Mesothelial cell of epicardium (in vitro differentiated cells): ENCODE measurements around the gene CDH13. TPM values are rescaled to one million over a fixed set of nuclear protein-coding genes. Genes with fewer than 3 reads are reported as not detected.

Experiments
- DNase-seq, 2 experiments: peaks; one replicate each; pipeline ENCODE4 v3.0.0; 2021; ENCODE audit warnings: low spot score in 2 of 2; ENCODE audit not compliant: unreplicated experiment in 2 of 2
- H3K27ac Mint-ChIP-seq: 2 replicates; pipeline ENCODE4 v1.8.0; 2021; ENCODE audit warnings: mixed read lengths
- H3K27me3 Mint-ChIP-seq: 2 replicates; pipeline ENCODE4 v1.8.0; 2021; ENCODE audit warnings: low read depth, mixed read lengths
- H3K36me3 Mint-ChIP-seq: 2 replicates; pipeline ENCODE4 v1.8.0; 2021; ENCODE audit warnings: mixed read lengths
- H3K4me1 Mint-ChIP-seq: 2 replicates; pipeline ENCODE4 v1.8.0; 2021; ENCODE audit warnings: mixed read lengths
- H3K4me3 Mint-ChIP-seq: 2 replicates; pipeline ENCODE4 v1.8.0; 2021; ENCODE audit warnings: mild to moderate bottlenecking, moderate library complexity, mixed read lengths
- H3K9me3 Mint-ChIP-seq: 2 replicates; pipeline ENCODE4 v1.8.0; 2021; ENCODE audit warnings: mixed read lengths
- total RNA-seq: library from RNA; stranded (reverse); gene quantifications from 3 replicates; pipeline ENCODE4 v1.2.1, GENCODE V29; 2021
- TF ChIP-seq, protein P1 (sequence below): fragments of 200-600 bp; sonication (generic); IDR thresholded peaks from one replicate; pipeline ENCODE4 v1.5.0; 2021; ENCODE audit warnings: antibody characterized with exemption; ENCODE audit not compliant: unreplicated experiment

Gene CDH13
- total RNA-seq, 1 donor from 2014 or later = 0.80 TPM

GRCh38 chr16:82750068-82750467, 123.3 kb downstream of the CDH13 start:
- no peaks in the 10 kb centered on the region for H3K9me3 Mint-ChIP-seq

DNA sequence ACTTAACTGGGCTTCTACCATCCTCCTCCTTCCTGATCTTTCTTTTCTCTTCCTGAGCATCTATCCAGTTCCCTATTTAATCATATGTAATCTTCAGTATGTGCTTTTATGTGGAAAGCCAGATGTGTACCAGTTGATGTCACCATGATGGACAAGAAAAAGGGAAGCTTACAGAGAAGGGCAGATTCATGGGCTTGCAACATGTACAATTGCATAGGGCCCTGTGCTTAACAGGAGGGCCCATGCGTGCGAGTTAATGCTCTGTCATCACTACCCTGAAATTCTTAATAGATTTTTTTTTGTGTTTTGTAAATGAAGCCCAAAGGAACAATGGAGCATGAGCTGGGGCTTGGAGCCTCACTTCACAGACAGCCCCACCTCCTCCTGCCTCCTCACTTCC, 124.3 kb downstream of the CDH13 start:
- TF ChIP-seq, protein P1, sequence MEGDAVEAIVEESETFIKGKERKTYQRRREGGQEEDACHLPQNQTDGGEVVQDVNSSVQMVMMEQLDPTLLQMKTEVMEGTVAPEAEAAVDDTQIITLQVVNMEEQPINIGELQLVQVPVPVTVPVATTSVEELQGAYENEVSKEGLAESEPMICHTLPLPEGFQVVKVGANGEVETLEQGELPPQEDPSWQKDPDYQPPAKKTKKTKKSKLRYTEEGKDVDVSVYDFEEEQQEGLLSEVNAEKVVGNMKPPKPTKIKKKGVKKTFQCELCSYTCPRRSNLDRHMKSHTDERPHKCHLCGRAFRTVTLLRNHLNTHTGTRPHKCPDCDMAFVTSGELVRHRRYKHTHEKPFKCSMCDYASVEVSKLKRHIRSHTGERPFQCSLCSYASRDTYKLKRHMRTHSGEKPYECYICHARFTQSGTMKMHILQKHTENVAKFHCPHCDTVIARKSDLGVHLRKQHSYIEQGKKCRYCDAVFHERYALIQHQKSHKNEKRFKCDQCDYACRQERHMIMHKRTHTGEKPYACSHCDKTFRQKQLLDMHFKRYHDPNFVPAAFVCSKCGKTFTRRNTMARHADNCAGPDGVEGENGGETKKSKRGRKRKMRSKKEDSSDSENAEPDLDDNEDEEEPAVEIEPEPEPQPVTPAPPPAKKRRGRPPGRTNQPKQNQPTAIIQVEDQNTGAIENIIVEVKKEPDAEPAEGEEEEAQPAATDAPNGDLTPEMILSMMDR = no peak
- Mint-ChIP-seq H3K4me3 (no peak overlapping the region), H3K27me3 (peaks cover 13% of the 10 kb centered on the region), H3K27ac (no peak overlapping the region), H3K36me3 (no peaks in the 10 kb centered on the region), H3K9me3 (no peaks in the 10 kb centered on the region), H3K4me1 (no peaks in the 10 kb centered on the region)
- no peak for DNase-seq

More at GRCh38 chr16:82750068-82750467, 123.3 kb downstream of the CDH13 start:
- peaks cover 13% of the 10 kb centered on the region for H3K27me3 Mint-ChIP-seq
- TF ChIP-seq, protein P1 = no peak
- H3K4me3 Mint-ChIP-seq = no peak overlapping the region
- no peak for DNase-seq
- H3K27ac Mint-ChIP-seq = no peak overlapping the region
- no peaks in the 10 kb centered on the region for H3K4me1 Mint-ChIP-seq
- H3K36me3 Mint-ChIP-seq = no peaks in the 10 kb centered on the region

DNA sequence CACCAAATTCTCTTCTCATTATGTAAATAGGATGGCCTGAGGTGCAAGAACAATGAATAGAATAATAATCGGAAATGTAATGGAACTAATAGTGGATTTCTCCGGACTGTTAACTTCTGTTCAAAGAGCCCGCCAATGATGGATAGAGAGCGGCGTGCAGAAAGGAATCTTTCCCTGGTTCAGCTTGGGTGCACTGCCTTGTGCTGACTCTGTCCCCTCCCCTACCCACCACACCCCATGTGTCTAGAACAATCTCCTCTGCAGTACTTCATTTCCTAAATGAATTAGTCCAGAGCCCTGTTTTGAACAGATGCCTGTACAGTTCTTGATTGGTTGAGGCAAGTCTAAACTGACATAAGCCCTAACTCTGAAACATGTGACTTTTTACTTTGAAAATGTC, 125.4 kb downstream of the CDH13 start:
- Mint-ChIP-seq H3K36me3 (no peaks in the 10 kb centered on the region), H3K4me3 (no peak overlapping the region), H3K9me3 (no peaks in the 10 kb centered on the region), H3K27me3 (peaks cover 8% of the 10 kb centered on the region), H3K4me1 (no peaks in the 10 kb centered on the region), H3K27ac (no peak overlapping the region)
- TF ChIP-seq, protein P1 = no peak
- DNase-seq = no peak

DNA sequence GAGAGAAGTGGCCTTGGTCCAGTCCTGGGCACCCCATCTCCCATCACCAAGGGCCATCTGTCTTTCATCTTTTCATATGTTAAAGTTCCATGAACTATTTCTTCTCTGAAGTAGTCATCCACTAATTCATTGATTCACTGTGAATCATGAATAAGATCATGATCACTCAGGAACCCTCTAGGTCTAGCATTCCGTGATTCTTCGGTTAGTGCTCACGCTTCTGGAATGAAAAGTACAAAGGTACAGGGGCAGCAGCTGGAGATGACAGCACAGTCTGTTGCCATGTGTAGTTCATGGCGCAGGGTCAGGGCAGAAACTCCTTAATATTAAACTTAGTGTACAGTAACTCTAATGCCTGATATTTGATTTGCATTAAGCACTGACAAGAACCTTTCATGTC, 127.1 kb downstream of the CDH13 start:
- TF ChIP-seq, protein P1 = no peak
- Mint-ChIP-seq H3K4me3 (no peak overlapping the region), H3K9me3 (no peaks in the 10 kb centered on the region), H3K36me3 (no peaks in the 10 kb centered on the region), H3K4me1 (no peaks in the 10 kb centered on the region), H3K27ac (no peak overlapping the region), H3K27me3 (peaks cover 9% of the 10 kb centered on the region)
- no peak for DNase-seq

- Mint-ChIP-seq H3K9me3 (no peaks in the 10 kb centered on the region), H3K27ac (no peak overlapping the region), H3K36me3 (no peaks in the 10 kb centered on the region), H3K4me3 (no peak overlapping the region), H3K4me1 (no peaks in the 10 kb centered on the region), H3K27me3 (peaks cover 5% of the 10 kb centered on the region)
- TF ChIP-seq, protein P1 = no peak
- DNase-seq = no peak
These were observed 128.1 kb downstream of the CDH13 start for GRCh38 chr16:82754716-82755513.
